Measurements from ENCODE around the gene SNAPC2.

DNA sequence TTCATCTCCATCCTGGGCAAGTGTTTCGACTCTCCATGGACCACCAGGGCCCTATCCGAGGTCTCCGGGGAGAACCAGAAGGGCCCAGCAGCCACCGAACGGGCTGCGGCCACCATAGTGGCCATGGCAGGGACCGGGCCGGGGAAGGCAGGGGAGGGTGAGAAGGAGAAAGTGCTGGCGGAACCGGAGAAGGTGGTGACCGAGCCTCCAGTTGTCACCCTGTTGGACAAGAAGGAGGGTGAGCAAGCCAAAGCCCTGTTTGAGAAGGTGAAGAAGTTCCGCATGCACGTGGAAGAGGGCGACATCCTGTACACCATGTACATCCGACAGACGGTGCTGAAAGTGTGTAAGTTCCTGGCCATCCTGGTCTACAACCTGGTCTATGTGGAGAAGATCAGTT, 21.2 kb upstream of the SNAPC2 start:
- TF ChIP-seq, protein P1, sequence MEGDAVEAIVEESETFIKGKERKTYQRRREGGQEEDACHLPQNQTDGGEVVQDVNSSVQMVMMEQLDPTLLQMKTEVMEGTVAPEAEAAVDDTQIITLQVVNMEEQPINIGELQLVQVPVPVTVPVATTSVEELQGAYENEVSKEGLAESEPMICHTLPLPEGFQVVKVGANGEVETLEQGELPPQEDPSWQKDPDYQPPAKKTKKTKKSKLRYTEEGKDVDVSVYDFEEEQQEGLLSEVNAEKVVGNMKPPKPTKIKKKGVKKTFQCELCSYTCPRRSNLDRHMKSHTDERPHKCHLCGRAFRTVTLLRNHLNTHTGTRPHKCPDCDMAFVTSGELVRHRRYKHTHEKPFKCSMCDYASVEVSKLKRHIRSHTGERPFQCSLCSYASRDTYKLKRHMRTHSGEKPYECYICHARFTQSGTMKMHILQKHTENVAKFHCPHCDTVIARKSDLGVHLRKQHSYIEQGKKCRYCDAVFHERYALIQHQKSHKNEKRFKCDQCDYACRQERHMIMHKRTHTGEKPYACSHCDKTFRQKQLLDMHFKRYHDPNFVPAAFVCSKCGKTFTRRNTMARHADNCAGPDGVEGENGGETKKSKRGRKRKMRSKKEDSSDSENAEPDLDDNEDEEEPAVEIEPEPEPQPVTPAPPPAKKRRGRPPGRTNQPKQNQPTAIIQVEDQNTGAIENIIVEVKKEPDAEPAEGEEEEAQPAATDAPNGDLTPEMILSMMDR (IDR thresholded peaks at IDR 0.05; ENCODE audit: insufficient read depth, low read length), result no peak
- TF ChIP-seq POLR2AphosphoS5 (IDR thresholded peaks at IDR 0.05; ENCODE audit: low read depth) (no peak), SPI1 (IDR thresholded peaks at IDR 0.05; ENCODE audit: borderline replicate concordance, low read depth) (no peak)

Measured in HL-60 (cell line).